ENCODE measurements around the gene MAB21L3. TPM values are rescaled to one million over a fixed set of nuclear protein-coding genes. Genes with fewer than 3 reads are reported as not detected.

MAB21L3 gene
- total RNA-seq, 1 donor from 2014 or later, result not detected

DNA sequence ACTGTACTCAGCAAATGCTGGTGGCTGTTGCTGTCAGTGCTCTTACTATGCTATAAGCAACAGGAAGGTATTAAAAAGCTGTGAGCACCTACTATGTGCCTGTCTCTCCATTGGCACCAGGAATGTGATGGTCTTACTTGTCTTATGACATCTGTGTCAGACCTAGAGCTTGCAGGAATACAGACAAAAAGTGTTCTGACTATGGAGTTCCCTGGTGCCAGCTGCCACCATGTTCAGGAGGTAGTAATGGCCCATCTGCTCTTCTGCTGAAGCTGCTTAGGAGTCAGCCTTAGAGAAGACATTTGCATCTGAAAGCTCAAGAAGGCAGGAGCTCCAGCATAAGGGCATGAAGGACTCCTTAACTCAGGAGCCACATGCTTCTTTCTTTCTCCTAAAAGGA, 52.3 kb downstream of the MAB21L3 start:
- TF ChIP-seq, protein P1, sequence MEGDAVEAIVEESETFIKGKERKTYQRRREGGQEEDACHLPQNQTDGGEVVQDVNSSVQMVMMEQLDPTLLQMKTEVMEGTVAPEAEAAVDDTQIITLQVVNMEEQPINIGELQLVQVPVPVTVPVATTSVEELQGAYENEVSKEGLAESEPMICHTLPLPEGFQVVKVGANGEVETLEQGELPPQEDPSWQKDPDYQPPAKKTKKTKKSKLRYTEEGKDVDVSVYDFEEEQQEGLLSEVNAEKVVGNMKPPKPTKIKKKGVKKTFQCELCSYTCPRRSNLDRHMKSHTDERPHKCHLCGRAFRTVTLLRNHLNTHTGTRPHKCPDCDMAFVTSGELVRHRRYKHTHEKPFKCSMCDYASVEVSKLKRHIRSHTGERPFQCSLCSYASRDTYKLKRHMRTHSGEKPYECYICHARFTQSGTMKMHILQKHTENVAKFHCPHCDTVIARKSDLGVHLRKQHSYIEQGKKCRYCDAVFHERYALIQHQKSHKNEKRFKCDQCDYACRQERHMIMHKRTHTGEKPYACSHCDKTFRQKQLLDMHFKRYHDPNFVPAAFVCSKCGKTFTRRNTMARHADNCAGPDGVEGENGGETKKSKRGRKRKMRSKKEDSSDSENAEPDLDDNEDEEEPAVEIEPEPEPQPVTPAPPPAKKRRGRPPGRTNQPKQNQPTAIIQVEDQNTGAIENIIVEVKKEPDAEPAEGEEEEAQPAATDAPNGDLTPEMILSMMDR (IDR thresholded peaks at IDR 0.05), result no peak
- H3K27ac ChIP-seq, result no peak overlapping the region
- peaks cover 16 to 22% of the 10 kb centered on the region in 2 donors for H3K4me1 ChIP-seq
- no peaks in the 10 kb centered on the region for H3K9me3 ChIP-seq
- no peak overlapping the region for H3K4me3 ChIP-seq
- intact Hi-C loops (cut with DNase I), result no loop called here
- DNase-seq (ENCODE audit: low spot score in 2 of 2), result no peak
- H3K36me3 ChIP-seq, result no peaks in the 10 kb centered on the region
- H3K27me3 ChIP-seq, result no peaks in the 10 kb centered on the region

DNA sequence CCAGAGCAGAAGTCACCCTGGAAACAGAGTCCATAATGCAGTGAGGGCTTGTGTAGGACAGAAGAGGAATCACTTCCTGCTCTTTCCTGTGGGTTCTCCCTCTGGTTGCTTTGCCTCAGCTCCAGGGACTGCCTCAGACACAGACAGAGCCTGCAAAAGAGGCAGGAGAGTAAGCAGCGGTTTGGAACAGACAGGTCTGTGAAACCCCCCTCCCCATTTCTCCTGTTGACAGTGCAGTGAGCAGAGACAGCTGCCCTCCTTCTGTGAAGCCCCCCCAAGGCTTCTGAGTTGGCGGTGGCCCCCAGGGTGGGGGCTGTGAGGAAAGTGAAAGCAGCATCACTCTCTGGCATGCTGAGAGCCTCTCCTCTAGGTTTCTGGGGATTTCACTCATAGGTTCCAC, 53.0 kb downstream of the MAB21L3 start:
- Histone ChIP-seq H3K4me3 (no peak overlapping the region), H3K27ac (peak overlapping the region; percentile 41 to 63), H3K9me3 (no peaks in the 10 kb centered on the region), H3K36me3 (no peaks in the 10 kb centered on the region), H3K4me1 (peaks cover 16 to 22% of the 10 kb centered on the region in 2 donors), H3K27me3 (no peaks in the 10 kb centered on the region)
- TF ChIP-seq, protein P1 (IDR thresholded peaks at IDR 0.05), result no peak
- no peak for DNase-seq (ENCODE audit: low spot score in 2 of 2)
- intact Hi-C loops (cut with DNase I), result loop anchor here (1.0 kb wide), 1 partner anchor 9 kb away; no protein-coding TSS in a partner anchor

DNA sequence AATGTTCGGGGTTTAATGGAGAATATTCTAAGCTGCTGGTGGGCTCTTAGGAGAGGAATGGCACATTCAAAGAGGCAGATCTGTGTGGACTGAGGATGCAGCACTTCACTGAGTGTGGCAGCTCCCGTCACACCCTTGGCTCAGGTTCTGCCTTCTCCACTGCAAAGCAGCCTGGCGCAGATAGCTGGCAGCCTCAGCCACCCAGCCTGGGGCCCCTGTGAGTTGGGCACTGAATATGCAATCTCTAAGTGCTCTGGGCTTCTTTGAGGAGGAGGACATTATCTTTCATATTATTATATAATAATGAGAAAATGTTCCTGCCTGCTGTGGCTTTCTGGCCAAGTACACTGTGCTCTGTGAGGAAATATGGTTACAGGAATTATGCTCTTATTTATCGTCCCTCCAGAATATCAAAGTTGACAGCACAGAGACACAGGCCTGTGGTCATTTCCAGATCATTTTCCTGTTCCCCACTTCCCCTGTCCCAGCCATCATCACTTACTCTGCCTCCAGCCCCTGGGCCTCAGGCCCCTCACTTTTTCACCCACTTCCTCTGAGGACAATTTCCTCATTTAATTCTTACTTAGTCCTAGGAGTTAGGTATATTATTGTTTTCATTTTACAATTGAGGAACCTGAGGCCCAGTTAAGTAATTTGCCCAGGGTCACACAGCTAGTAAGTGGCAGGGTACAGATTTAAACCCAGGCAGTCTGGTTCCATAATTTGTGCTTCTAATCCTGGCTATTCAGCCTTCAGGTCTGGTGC, 53.6 kb downstream of the MAB21L3 start:
- DNase-seq (ENCODE audit: low spot score in 2 of 2), result no peak

GRCh38 chr1:116165572-116165971, 54.4 kb downstream of the MAB21L3 start:
- H3K9me3 ChIP-seq, result no peaks in the 10 kb centered on the region
- peak overlapping the region; percentile 63 to 74 for H3K27ac ChIP-seq
- no peaks in the 10 kb centered on the region for H3K27me3 ChIP-seq
- intact Hi-C loops (cut with DNase I), result loop anchor here (5.0 kb wide), 1 partner anchor 207 kb away; the partner anchor contains the start of gene ATP1A1
- no peaks in the 10 kb centered on the region for H3K36me3 ChIP-seq
- no peak overlapping the region for H3K4me3 ChIP-seq
- peaks cover 16 to 22% of the 10 kb centered on the region in 2 donors for H3K4me1 ChIP-seq
- TF ChIP-seq, protein P1 (IDR thresholded peaks at IDR 0.05), result no peak
- DNase-seq (ENCODE audit: low spot score in 2 of 2), result peak in 1 of 2 donors; percentile 85

More for the DNA sequence above, 53.6 kb downstream of the MAB21L3 start:
- Histone ChIP-seq H3K27me3 (no peaks in the 10 kb centered on the region), H3K27ac (peak overlapping the region; percentile 63 to 74), H3K9me3 (no peaks in the 10 kb centered on the region), H3K4me1 (peaks cover 16 to 22% of the 10 kb centered on the region in 2 donors), H3K4me3 (no peak overlapping the region), H3K36me3 (no peaks in the 10 kb centered on the region)
- intact Hi-C loops (cut with DNase I), result loop anchor here (1.0 to 5.0 kb wide), 2 partner anchors 9 to 208 kb away; partner anchors contain the start of gene ATP1A1
- TF ChIP-seq, protein P1 (IDR thresholded peaks at IDR 0.05), result no peak

DNA sequence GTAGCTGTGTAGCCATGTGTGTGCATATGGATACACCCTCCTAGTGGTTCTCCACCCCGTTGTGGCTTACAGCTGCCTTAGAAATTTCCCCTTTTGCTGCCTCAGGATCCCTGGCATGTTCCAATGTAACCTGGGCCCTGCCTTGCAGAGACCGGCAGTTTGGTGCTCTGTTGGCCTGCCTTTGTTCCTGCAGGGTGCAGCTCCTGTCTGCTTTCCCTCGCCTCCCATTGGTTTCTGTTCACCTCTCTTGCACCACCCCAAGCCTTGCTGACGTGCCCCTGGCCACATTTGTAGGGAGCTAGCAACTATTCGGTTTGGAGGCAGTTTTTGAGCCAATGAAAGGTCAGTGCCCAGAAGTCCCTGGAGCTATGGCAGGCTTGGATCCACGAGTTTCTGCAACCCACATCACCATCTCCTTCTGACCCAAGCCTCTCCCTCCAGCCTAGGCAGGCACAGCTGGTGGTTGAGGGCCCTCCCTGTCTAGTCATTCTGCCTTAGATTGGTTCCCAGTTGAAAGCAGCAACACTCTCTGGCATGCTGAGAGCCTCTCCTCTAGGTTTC, 54.9 kb downstream of the MAB21L3 start:
- intact Hi-C loops (cut with DNase I), result loop anchor here (5.0 kb wide), 1 partner anchor 206 kb away; the partner anchor contains the start of gene ATP1A1
- Histone ChIP-seq H3K36me3 (no peaks in the 10 kb centered on the region), H3K27me3 (no peaks in the 10 kb centered on the region), H3K4me1 (peaks cover 16 to 22% of the 10 kb centered on the region in 2 donors), H3K4me3 (no peak overlapping the region), H3K9me3 (no peaks in the 10 kb centered on the region), H3K27ac (peak overlapping the region; percentile 63 to 74)
- TF ChIP-seq, protein P1 (IDR thresholded peaks at IDR 0.05), result no peak
- DNase-seq (ENCODE audit: low spot score in 2 of 2), result no peak

All from ascending aorta (tissue), 2 donors.